Mammary epithelial cell (primary cell): ENCODE results near the gene TMEM259.

ENCODE experiments used
- CTCF ChIP-seq, 2 donors: IDR thresholded peaks in 1 of 2; conservative IDR thresholded peaks in 1 of 2; 2 replicates each; pipeline ENCODE4 v1.5.1; 2011 to 2012; ENCODE audit warnings: inconsistent platforms in 2 of 2, low read length in 2 of 2, mild to moderate bottlenecking in 2 of 2, control low read depth in 1 of 2, low read depth in 1 of 2; ENCODE audit not compliant: insufficient read depth in 1 of 2; ENCODE audit errors: extremely low read depth in 1 of 2
- EZH2 ChIP-seq: IDR thresholded peaks from 2 replicates; pipeline ENCODE4 v1.6.1; 2012; ENCODE audit warnings: low read length, inconsistent platforms, borderline replicate concordance

GRCh38 chr19:966485-967088, 54.3 kb downstream of the TMEM259 start:
- TF ChIP-seq CTCF (conservative IDR thresholded peaks at IDR 0.05 in 1 of 2, IDR thresholded peaks at IDR 0.05 in 1 of 2; ENCODE audit: extremely low read depth in 1 of 2, insufficient read depth in 1 of 2, low read depth in 1 of 2, low read length in 2 of 2) (no peak), EZH2 (no peak)
